GM12874 (cell line): Measurements from ENCODE around the gene METAP2.

Experiments
- TF ChIP-seq, protein P1 (sequence below): IDR thresholded peaks from 2 replicates; pipeline ENCODE4 v1.5.1; 2011; ENCODE audit warnings: low read depth, mild to moderate bottlenecking, control low read depth, low read length, moderate library complexity; ENCODE audit not compliant: insufficient read depth

The METAP2 gene

GRCh38 chr12:95440401-95440800, 33.6 kb upstream of the METAP2 start:
- TF ChIP-seq, protein P1, sequence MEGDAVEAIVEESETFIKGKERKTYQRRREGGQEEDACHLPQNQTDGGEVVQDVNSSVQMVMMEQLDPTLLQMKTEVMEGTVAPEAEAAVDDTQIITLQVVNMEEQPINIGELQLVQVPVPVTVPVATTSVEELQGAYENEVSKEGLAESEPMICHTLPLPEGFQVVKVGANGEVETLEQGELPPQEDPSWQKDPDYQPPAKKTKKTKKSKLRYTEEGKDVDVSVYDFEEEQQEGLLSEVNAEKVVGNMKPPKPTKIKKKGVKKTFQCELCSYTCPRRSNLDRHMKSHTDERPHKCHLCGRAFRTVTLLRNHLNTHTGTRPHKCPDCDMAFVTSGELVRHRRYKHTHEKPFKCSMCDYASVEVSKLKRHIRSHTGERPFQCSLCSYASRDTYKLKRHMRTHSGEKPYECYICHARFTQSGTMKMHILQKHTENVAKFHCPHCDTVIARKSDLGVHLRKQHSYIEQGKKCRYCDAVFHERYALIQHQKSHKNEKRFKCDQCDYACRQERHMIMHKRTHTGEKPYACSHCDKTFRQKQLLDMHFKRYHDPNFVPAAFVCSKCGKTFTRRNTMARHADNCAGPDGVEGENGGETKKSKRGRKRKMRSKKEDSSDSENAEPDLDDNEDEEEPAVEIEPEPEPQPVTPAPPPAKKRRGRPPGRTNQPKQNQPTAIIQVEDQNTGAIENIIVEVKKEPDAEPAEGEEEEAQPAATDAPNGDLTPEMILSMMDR: no peak

GRCh38 chr12:95443459-95443858, 30.5 kb upstream of the METAP2 start:
- TF ChIP-seq, protein P1: no peak

- TF ChIP-seq, protein P1: no peak
Observed at GRCh38 chr12:95445884-95446505, 28.0 kb upstream of the METAP2 start.

GRCh38 chr12:95446506-95446900, 27.4 kb upstream of the METAP2 start:
- TF ChIP-seq, protein P1: no peak

GRCh38 chr12:95458761-95459160, 15.2 kb upstream of the METAP2 start:
- TF ChIP-seq, protein P1: no peak

DNA sequence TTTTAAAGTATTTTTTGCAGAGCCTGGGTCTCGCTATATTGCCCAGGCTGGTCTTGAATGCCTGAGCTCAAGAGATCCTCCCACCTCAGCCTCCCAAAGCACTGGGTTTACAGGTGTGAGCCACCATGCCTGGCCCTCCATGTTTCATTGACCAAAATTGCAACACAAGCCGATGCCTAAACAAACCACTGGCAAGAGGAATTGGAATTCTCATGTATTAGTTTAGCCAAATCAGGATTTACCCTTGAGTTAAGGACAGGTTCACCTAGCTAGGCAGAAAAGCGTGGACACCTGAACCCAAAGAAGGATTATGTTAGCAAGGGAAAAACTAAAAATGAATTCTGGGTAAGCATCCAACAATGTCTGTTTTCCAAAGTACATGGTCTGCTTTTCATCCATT, 14.6 kb upstream of the METAP2 start:
- TF ChIP-seq, protein P1: no peak

DNA sequence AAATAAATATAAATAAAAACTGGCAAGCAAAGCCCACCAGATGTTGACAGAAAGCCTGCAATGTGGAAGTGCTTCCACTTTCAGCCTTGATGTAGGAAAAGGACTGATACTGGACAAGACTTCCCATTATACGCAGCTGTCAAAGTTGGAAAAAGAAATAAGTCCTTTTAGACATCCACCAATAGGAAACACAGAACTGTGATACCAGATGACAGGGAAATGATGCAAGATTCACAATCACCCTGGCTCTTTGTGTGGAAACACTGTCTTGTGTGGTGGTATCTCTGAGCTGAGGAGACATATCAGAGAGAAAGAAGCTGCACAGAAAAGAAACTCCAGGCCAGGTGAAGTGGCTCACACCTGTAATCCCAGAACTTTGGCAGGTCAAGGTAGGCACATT, 13.8 kb upstream of the METAP2 start:
- TF ChIP-seq, protein P1: no peak

DNA sequence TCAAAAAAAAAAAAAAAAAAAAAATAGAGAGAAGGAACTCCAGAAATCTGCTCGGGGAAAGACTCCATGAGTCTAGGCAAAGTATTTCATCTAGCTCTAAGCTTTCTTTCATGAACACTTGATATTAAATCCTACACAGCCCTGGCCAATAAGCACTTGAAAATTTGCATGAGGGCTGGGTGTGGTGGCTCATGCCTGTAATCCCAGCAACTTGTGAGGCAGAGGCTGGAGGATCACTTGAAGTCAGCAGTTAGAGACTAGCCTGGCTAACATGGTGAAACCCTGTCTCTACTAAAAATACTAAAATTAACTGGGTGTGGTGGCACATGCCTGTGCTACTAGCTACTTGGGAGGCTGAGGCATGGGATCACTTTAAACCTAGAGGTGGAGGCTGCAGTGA, 13.1 kb upstream of the METAP2 start:
- TF ChIP-seq, protein P1: no peak
